GM10248 (cell line): Measurements from ENCODE around the gene CPNE7.

Experiments used
- CTCF ChIA-PET: fragments of 300-600 bp; sonication (Branson Sonifier 250); formaldehyde crosslinking; extraction: SDS; loops from one replicate; lab custom pipeline; 2021; ENCODE audit warnings: antibody characterized with exemption; lab: Yijun Ruan, JAX
- POLR2A ChIA-PET: fragments of 350-650 bp; sonication (Branson Sonifier 250); formaldehyde crosslinking; extraction: SDS; loops from one replicate; lab custom pipeline; 2020; ENCODE audit warnings: antibody characterized with exemption; lab: Yijun Ruan, JAX
- DNase-seq: peaks from one replicate; pipeline ENCODE4 v3.0.0; 2012; ENCODE audit errors: extremely low spot score
- TF ChIP-seq, protein P1 (sequence below): IDR thresholded peaks from 2 replicates; pipeline ENCODE4 v1.5.1; 2012; ENCODE audit warnings: mild to moderate bottlenecking, low read depth; ENCODE audit errors: extremely low read depth, missing control alignments, control extremely low read depth

Gene CPNE7

DNA sequence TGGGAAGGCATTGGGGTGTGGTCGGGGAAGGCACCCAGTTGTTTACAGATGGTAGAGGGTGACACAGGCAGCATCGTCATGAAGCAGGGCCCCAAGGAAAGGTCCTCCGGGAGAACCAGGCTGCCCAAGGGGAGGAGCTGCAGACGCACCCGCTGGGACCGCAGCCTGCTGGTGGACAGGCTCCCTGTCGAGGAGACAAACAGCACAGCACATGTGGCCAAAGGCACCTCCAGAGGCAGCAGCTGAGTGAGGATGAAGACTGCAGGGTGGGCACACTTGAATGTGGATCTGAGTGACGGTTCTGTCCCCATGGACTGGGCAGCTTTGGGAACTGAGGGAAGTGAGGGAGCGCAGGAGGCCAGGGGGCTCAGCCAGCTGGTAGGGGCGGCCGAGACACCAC, 69.6 kb downstream of the CPNE7 start:
- ChIA-PET POLR2A (no interaction called here), CTCF (no interaction called here)
- no peak for DNase-seq
- TF ChIP-seq, protein P1, sequence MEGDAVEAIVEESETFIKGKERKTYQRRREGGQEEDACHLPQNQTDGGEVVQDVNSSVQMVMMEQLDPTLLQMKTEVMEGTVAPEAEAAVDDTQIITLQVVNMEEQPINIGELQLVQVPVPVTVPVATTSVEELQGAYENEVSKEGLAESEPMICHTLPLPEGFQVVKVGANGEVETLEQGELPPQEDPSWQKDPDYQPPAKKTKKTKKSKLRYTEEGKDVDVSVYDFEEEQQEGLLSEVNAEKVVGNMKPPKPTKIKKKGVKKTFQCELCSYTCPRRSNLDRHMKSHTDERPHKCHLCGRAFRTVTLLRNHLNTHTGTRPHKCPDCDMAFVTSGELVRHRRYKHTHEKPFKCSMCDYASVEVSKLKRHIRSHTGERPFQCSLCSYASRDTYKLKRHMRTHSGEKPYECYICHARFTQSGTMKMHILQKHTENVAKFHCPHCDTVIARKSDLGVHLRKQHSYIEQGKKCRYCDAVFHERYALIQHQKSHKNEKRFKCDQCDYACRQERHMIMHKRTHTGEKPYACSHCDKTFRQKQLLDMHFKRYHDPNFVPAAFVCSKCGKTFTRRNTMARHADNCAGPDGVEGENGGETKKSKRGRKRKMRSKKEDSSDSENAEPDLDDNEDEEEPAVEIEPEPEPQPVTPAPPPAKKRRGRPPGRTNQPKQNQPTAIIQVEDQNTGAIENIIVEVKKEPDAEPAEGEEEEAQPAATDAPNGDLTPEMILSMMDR, result no peak

DNA sequence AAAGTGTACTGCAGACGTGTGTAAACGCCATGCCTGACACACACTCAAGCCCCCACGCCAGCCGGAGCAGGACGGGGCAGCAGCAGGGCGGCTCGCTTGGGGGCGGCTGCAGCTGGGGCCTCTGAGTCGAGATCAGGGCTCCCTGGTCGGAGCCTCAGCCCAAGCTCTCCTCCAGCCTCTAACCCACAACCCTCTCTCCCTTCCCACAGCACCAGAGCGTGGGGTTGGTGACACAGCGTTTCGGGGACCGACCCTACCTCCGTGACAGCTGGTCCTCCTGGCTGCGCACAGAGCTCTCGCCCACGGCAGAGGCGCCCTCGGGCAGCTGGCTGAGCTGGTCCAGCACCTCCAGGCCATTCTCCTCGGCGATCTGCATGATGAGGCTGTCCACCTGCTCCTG, 70.7 kb downstream of the CPNE7 start:
- POLR2A ChIA-PET, result no interaction called here
- CTCF ChIA-PET, result no interaction called here
- TF ChIP-seq, protein P1, result no peak

More for the DNA sequence above, 70.7 kb downstream of the CPNE7 start:
- no peak for DNase-seq
